NCI-H1417 (cell line): ENCODE data around the gene TMEM94.

ENCODE experiments used
- DNase-seq, 3 experiments: peaks; one replicate each; lab custom pipeline; 2025; lab: John Stamatoyannopoulos, UW

TMEM94 gene

GRCh38 chr17:75525806-75526554, 69.5 kb downstream of the TMEM94 start:
- peak in 2 of 3 experiments; percentile 66 to 73 for DNase-seq

GRCh38 chr17:75526555-75527270, 70.3 kb downstream of the TMEM94 start:
- peak in 1 of 3 experiments; percentile 49 for DNase-seq

DNA sequence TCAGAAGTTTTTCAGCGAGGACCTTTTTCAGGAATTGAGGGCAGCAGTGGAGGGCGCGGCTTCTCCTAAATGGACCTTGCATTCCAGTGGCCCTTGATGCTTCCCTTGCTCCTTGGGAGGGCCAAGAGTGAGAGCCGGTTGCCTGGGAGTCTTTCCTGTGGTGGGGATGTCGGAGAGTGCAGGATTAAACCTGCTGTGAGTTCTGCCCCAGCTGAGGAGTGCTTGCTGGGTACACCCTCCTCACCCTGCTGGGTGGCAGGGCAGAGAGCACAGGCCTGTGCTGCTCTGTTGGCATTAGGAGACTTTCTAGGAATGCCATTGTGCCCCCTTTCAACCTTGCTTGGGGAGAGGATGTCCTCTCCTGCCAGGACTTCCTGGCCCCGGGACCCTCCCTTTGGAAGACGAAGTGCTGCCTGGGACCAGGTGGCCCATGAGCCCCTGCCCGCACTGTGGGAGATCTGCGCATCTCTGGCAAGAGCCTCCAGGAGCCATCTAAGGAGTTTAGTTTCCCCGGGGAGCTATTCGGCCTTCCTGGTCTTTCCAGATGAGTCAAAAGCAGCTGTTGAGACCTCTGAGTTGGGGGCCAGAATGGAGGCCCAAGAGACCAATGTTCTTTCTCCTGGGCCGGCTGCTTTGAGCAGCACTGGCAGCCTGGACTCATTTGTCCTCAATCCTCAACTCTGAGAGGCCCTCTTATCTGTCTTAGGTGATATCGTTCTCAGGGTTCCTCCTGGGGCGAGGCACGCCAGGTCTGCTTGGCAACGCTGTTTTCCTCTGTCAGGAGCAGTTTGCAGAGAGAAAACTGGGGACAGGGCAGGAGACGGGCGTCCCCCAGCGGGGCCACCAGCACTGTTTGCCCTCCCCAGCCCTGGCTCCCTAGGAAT, 74.6 kb downstream of the TMEM94 start:
- no peak for DNase-seq

- no peak for DNase-seq
Measured at GRCh38 chr17:75531721-75532072, 75.3 kb downstream of the TMEM94 start.

GRCh38 chr17:75535119-75535537, 78.7 kb downstream of the TMEM94 start:
- no peak for DNase-seq

DNA sequence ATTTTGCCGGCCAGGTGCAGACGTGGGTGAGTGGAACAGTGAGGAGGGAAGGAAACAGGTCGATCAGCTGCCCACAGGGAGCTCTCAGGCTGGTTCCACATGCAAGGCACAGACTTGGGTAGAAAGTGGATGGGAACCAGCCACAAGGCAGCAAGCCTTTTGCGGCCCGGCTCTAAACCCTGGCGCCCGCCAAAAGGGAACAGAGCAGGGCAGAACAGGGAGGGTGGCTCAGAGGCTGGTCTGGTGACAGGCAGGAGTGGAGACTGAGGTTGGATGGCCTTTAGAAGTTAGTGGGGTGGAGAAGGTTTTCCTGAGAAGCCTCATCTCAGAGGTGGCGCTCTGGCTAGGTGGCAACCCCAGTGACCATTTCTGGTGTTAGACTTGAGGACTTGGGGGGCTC, 79.4 kb downstream of the TMEM94 start:
- DNase-seq, result no peak

GRCh38 chr17:75536366-75536765, 79.9 kb downstream of the TMEM94 start:
- no peak for DNase-seq

- peak in 1 of 3 experiments; percentile 36 for DNase-seq
Measured at GRCh38 chr17:75539967-75540729, 83.7 kb downstream of the TMEM94 start.

- no peak for DNase-seq
Measured at GRCh38 chr17:75540923-75541503, 84.6 kb downstream of the TMEM94 start.

- DNase-seq, result no peak
Measured at GRCh38 chr17:75542229-75542628, 85.8 kb downstream of the TMEM94 start.

GRCh38 chr17:75542728-75543336, 86.4 kb downstream of the TMEM94 start:
- no peak for DNase-seq

GRCh38 chr17:75544250-75544649, 87.8 kb downstream of the TMEM94 start:
- no peak for DNase-seq

- DNase-seq, result no peak
Measured at GRCh38 chr17:75546181-75546580, 89.7 kb downstream of the TMEM94 start.

DNA sequence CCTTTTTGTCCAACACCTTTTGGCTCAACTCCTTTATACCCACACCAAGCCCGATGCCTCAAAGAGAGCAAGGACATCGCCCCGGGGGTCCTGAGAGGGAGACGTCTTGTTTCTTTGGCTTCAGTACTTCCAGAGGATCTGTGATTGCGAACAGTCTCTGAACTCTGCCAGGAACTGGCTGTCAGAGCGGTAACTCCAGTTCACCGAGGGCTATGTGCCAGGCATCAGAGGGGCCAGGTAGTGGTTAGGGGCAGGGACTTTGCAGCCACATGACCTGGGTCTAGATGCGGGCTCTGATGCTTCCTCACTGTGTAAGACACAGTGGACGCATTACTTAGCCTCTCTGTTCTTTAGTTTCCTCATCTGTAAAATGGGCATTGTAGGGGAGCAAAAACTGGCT, 90.7 kb downstream of the TMEM94 start:
- DNase-seq, result no peak

DNA sequence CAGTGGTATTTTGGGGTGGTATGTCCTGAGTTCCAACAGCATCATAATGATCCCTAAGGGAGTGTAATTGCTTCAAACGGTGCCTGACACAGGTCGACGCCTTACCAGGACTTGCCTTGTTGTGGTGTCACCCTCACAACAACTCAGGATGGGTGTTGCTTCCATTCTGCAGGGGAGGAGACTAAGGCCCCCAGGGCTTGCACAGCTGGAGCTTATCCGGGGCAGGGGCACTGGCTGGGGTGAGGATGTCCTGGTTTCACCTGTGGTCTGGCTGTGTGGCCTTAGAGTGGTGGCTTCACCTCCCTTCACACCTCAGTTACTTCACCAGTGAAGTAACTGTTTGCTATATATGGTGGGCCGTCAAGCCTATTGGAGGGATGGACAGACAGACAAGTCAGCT, 92.4 kb downstream of the TMEM94 start:
- DNase-seq, result no peak
